H1 (cell line): ENCODE data around the gene NCAPG2. TPM values are rescaled to one million over a fixed set of nuclear protein-coding genes. Genes with fewer than 3 reads are reported as not detected.

Source experiments
- BACH1 ChIP-seq: IDR thresholded peaks from 2 replicates; pipeline ENCODE4 v1.6.1; 2012; ENCODE audit warnings: low read length, improper control_type of control experiment
- POLR2AphosphoS5 ChIP-seq: IDR thresholded peaks from 2 replicates; pipeline ENCODE4 v1.6.1; 2011; ENCODE audit warnings: low read depth, low read length
- POU5F1 ChIP-seq: IDR thresholded peaks from 2 replicates; pipeline ENCODE4 v1.6.1; 2011; ENCODE audit warnings: low read depth, mild to moderate bottlenecking, low read length, moderate library complexity
- RNF2 ChIP-seq: fragments of 200-900, 300-1000 bp; sonication (generic); IDR thresholded peaks from 2 replicates; pipeline ENCODE4 v1.7.1; 2016; ENCODE audit warnings: borderline replicate concordance, low read depth, mild to moderate bottlenecking, antibody characterized with exemption, low read length; ENCODE audit not compliant: poor library complexity, severe bottlenecking; ENCODE audit errors: missing control alignments
- polyA plus RNA-seq, 7 experiments: library from polyadenylated mRNA; depleted of rRNA in 3 of 7; stranded (reverse) in 5 of 7; unstranded in 2 of 7; fragments of >200 nt in 5 of 7; fragments of 200-250 nt in 2 of 7; gene quantifications; 1 replicate in 5 of 7; 2 replicates in 1 of 7; 4 replicates in 1 of 7; pipeline versions ENCODE4 v1.2.1 to v1.2.3, GENCODE V29; 2011 to 2013; ENCODE audit warnings: missing spikeins in 2 of 7, mixed read lengths in 2 of 7
- total RNA-seq: library from RNA; stranded (reverse); fragmentation: NEBNext Ultra II Directional; extraction: Animal tissue kit (Norgen Biotek cat#: 25700); gene quantifications from 2 replicates; pipeline ENCODE4 v1.2.1, GENCODE V29; 2021

The NCAPG2 gene
- total and polyA plus RNA-seq, 2 of the 8 experiments (the other 6 are each of a cell fraction or from before 2014, with no cell fraction given), result 49.9 to 119 TPM

DNA sequence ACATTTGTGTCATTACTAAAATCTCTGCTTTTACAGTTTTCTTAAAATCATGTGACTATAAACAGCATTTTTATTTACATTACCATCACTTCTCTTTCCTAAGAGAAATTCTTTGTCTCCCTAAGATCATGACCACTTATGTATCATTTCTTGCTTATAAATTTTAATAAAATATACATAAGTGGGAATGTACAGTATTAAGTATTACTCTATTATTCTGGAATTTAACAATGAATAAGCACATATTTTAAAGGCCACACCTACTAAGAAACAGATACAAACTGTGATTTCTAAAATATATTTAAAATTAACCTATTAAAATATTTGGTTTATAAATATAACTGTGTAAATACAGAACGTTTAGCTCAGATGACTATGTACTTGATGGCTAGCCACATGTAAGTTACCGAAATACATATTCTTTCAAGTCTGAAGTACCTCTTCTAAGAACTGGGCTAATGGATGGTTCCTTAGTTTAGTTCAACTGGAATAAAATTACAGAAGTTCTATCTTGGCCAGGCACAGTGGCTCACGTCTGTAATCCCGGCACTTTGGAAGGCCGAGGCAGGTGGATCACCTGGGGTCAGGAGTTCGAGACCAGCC is 83.7 kb downstream of the NCAPG2 start (continued):
- TF ChIP-seq POU5F1 (no peak), BACH1 (no peak), POLR2AphosphoS5 (no peak), RNF2 (no peak)
- TF ChIP-seq, all 59 proteins: peak for 0
